GM23338 (cell line): ENCODE measurements around the gene TMEM37. TPM values are rescaled to one million over a fixed set of nuclear protein-coding genes. Genes with fewer than 3 reads are reported as not detected.

Source experiments
- ATAC-seq: fragments of 200-7000 bp; cut with Tn5 transposase; 3 replicates; pipeline ENCODE4 v1.9.1; 2020
- DNase-seq: peaks from one replicate; pipeline ENCODE4 v3.0.0-alpha.2; 2015; ENCODE audit warnings: low spot score
- H2AFZ ChIP-seq: fragments of 200-600 bp; sonication (generic); 2 replicates; pipeline ENCODE4 v1.8.0; 2016; ENCODE audit warnings: antibody characterized with exemption, mild to moderate bottlenecking, moderate library complexity
- H3F3A ChIP-seq: fragments of 200-600 bp; sonication (generic); replicated peaks from 2 replicates; pipeline ENCODE4 v1.8.0; 2017; ENCODE audit warnings: antibody characterized with exemption, mixed run types, low read depth
- H3K27ac ChIP-seq: fragments of 200-600 bp; sonication (generic); 2 replicates; pipeline ENCODE4 v1.6.1; 2016; ENCODE audit warnings: low read depth
- H3K27me3 ChIP-seq: fragments of 200-600 bp; sonication (generic); 2 replicates; pipeline ENCODE4 v1.8.0; 2016; ENCODE audit warnings: mild to moderate bottlenecking, mixed run types, moderate library complexity; ENCODE audit not compliant: insufficient read depth
- H3K36me3 ChIP-seq: fragments of 200-600 bp; sonication (generic); 2 replicates; pipeline ENCODE4 v1.8.0; 2016; ENCODE audit warnings: mild to moderate bottlenecking; ENCODE audit not compliant: insufficient read depth
- H3K4me1 ChIP-seq: fragments of 200-600 bp; sonication (generic); 2 replicates; pipeline ENCODE4 v1.8.0; 2016; ENCODE audit warnings: mild to moderate bottlenecking, moderate library complexity; ENCODE audit not compliant: insufficient read depth
- H3K4me2 ChIP-seq: fragments of 200-600 bp; sonication (generic); 2 replicates; pipeline ENCODE4 v1.7.1; 2017; ENCODE audit warnings: mixed run types
- H3K4me3 ChIP-seq: fragments of 200-600 bp; sonication (generic); 2 replicates; pipeline ENCODE4 v1.6.1; 2016; ENCODE audit warnings: mixed run types
- H3K79me2 ChIP-seq: fragments of 200-600 bp; sonication (generic); replicated peaks from 2 replicates; pipeline ENCODE4 v1.8.0; 2017; ENCODE audit warnings: mild to moderate bottlenecking; ENCODE audit not compliant: insufficient read depth
- H3K9me2 ChIP-seq: fragments of 200-600 bp; sonication (generic); 2 replicates; pipeline ENCODE4 v1.8.0; 2017; ENCODE audit not compliant: insufficient read depth
- H4K20me1 ChIP-seq: fragments of 200-600 bp; sonication (generic); replicated peaks from 2 replicates; pipeline ENCODE4 v1.8.0; 2017; ENCODE audit warnings: mild to moderate bottlenecking; ENCODE audit not compliant: insufficient read depth
- H3K27ac Mint-ChIP-seq: 2 replicates; pipeline ENCODE4 v1.8.0; 2020; ENCODE audit warnings: inconsistent platforms, mild to moderate bottlenecking, moderate library complexity, mixed read lengths
- H3K27me3 Mint-ChIP-seq: 3 replicates; pipeline ENCODE4 v1.8.0; 2022; ENCODE audit warnings: low read depth, mild to moderate bottlenecking, moderate library complexity, mixed read lengths, inconsistent platforms; ENCODE audit not compliant: insufficient read depth, poor library complexity
- H3K36me3 Mint-ChIP-seq: 3 replicates; pipeline ENCODE4 v1.8.0; 2021; ENCODE audit warnings: low read depth, mild to moderate bottlenecking, inconsistent platforms, moderate library complexity, mixed read lengths
- H3K4me1 Mint-ChIP-seq: 3 replicates; pipeline ENCODE4 v1.8.0; 2020; ENCODE audit warnings: mild to moderate bottlenecking, inconsistent platforms, mixed read lengths
- H3K4me3 Mint-ChIP-seq: 3 replicates; pipeline ENCODE4 v1.8.0; 2021; ENCODE audit warnings: moderate library complexity, mild to moderate bottlenecking, inconsistent platforms, mixed read lengths
- H3K9me3 Mint-ChIP-seq: 3 replicates; pipeline ENCODE4 v1.8.0; 2020; ENCODE audit warnings: moderate library complexity, mild to moderate bottlenecking, inconsistent platforms, mixed read lengths
- CREB1 ChIP-seq: fragments of 250-450 bp; sonication (Bioruptor Pico); IDR thresholded peaks from 2 replicates; pipeline ENCODE4 v1.5.0; 2020; ENCODE audit warnings: low read depth, mild to moderate bottlenecking, moderate library complexity
- EZH2 ChIP-seq: fragments of 200-600 bp; sonication (generic); IDR thresholded peaks from one replicate; pipeline ENCODE4 v1.8.0; 2017; ENCODE audit warnings: antibody characterized with exemption, mild to moderate bottlenecking, low read depth; ENCODE audit not compliant: unreplicated experiment
- EZH2phosphoT487 ChIP-seq: fragments of 200-600 bp; sonication (generic); IDR thresholded peaks from one replicate; pipeline ENCODE4 v1.8.1; 2018; ENCODE audit warnings: antibody characterized with exemption; ENCODE audit not compliant: unreplicated experiment
- JUNB ChIP-seq: IDR thresholded peaks from one replicate; pipeline ENCODE4 v1.6.1; 2016; ENCODE audit warnings: antibody characterized with exemption; ENCODE audit not compliant: unreplicated experiment
- NANOG ChIP-seq: IDR thresholded peaks from 2 replicates; pipeline ENCODE4 v1.6.1; 2016; ENCODE audit warnings: antibody characterized with exemption, borderline replicate concordance
- POLR2AphosphoS5 ChIP-seq: IDR thresholded peaks from 2 replicates; pipeline ENCODE4 v1.6.1; 2016; ENCODE audit warnings: antibody characterized with exemption, low read depth
- STAT1 ChIP-seq: IDR thresholded peaks from one replicate; pipeline ENCODE4 v1.6.1; 2016; ENCODE audit warnings: antibody characterized with exemption; ENCODE audit not compliant: unreplicated experiment
- ZNF114 ChIP-seq: fragments of 250-450 bp; sonication (Bioruptor Pico); IDR thresholded peaks from 2 replicates; pipeline ENCODE4 v1.5.0; 2020; ENCODE audit warnings: mild to moderate bottlenecking, moderate library complexity
- ZNF331 ChIP-seq: fragments of 250-450 bp; sonication (Bioruptor Pico); IDR thresholded peaks from 2 replicates; pipeline ENCODE4 v1.5.0; 2020; ENCODE audit warnings: low read depth, mild to moderate bottlenecking, moderate library complexity
- polyA plus RNA-seq: library from polyadenylated mRNA; unstranded; fragments of >200 nt; fragmentation: Nextera tagmentation; extraction: Ambion mirVana; gene quantifications from 2 replicates; pipeline ENCODE4 v1.2.1, GENCODE V29; 2016
- total RNA-seq: library from RNA; depleted of rRNA; stranded (reverse); fragments of >200 nt; shearing (Covaris generic); gene quantifications from 2 replicates; pipeline ENCODE4 v1.2.3, GENCODE V29; 2014
- TF ChIP-seq, protein P1 (sequence below): fragments of 250-450 bp; sonication (Bioruptor Pico); IDR thresholded peaks from 2 replicates; pipeline ENCODE4 v1.5.0; 2020; ENCODE audit warnings: mild to moderate bottlenecking, moderate library complexity
- TF ChIP-seq, protein P2 (sequence below): IDR thresholded peaks from 2 replicates; pipeline ENCODE4 v1.6.1; 2016; ENCODE audit warnings: antibody characterized with exemption
- TF ChIP-seq, protein P3 (sequence below): IDR thresholded peaks from one replicate; pipeline ENCODE4 v1.6.1; 2018; ENCODE audit warnings: antibody characterized with exemption; ENCODE audit not compliant: unreplicated experiment
- TF ChIP-seq, protein P4 (sequence below), 2 experiments: fragments of 200-600 bp in 1 of 2; sonication (generic) in 1 of 2; conservative IDR thresholded peaks; 2 replicates each; pipeline versions ENCODE4 v1.5.1 to v1.6.1; 2016 to 2017; ENCODE audit warnings: antibody characterized with exemption in 2 of 2, low read depth in 2 of 2, mild to moderate bottlenecking in 2 of 2, moderate library complexity in 1 of 2

TMEM37 gene
- total and polyA plus RNA-seq, 2 experiments from 2014 or later: 8.6 to 8.8 TPM

DNA sequence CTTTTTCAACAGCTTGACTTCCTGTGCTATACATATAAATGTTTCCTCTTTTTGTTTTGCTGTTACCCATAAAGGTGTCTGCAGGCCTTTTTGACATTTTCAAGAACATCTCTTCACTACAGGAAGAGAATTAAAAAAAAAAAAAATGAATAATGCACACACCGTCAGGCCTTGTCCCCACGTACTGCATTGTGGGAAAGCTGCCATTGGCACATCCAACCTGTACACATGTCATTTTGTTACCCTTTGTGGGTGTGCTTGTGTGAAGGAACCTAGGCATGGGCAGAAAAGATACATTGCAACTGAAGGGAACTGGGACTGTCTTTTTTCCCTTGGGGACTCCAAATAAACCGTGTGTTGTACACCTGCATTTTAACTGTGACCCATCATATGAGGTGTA is 16.8 kb upstream of the TMEM37 start:
- H3K4me1 ChIP-seq: no peaks in the 10 kb centered on the region

More for the DNA sequence above, 16.8 kb upstream of the TMEM37 start:
- Histone ChIP-seq H3K9me2 (no peaks in the 10 kb centered on the region), H3K36me3 (no peaks in the 10 kb centered on the region), H4K20me1 (no peaks in the 10 kb centered on the region), H3K4me3 (no peak overlapping the region), H3K27me3 (no peaks in the 10 kb centered on the region), H3F3A (no peaks in the 10 kb centered on the region), H3K4me2 (no peak overlapping the region), H3K79me2 (no peaks in the 10 kb centered on the region), H3K27ac (no peak overlapping the region), H2AFZ (no peak overlapping the region)
- Mint-ChIP-seq H3K27me3 (no peaks in the 10 kb centered on the region), H3K9me3 (peaks cover 8% of the 10 kb centered on the region), H3K4me1 (no peaks in the 10 kb centered on the region; the same call in 2 of the 3 replicates), H3K27ac (no peak overlapping the region), H3K4me3 (no peak overlapping the region), H3K36me3 (no peaks in the 10 kb centered on the region)
- TF ChIP-seq ZNF114 (CRISPR knock-in tag) (no peak), NANOG (no peak), POLR2AphosphoS5 (no peak), JUNB (no peak), ZNF331 (CRISPR knock-in tag) (no peak), EZH2 (no peak), CREB1 (CRISPR knock-in tag) (no peak), EZH2phosphoT487 (no peak), STAT1 (no peak)
- TF ChIP-seq, protein P1, sequence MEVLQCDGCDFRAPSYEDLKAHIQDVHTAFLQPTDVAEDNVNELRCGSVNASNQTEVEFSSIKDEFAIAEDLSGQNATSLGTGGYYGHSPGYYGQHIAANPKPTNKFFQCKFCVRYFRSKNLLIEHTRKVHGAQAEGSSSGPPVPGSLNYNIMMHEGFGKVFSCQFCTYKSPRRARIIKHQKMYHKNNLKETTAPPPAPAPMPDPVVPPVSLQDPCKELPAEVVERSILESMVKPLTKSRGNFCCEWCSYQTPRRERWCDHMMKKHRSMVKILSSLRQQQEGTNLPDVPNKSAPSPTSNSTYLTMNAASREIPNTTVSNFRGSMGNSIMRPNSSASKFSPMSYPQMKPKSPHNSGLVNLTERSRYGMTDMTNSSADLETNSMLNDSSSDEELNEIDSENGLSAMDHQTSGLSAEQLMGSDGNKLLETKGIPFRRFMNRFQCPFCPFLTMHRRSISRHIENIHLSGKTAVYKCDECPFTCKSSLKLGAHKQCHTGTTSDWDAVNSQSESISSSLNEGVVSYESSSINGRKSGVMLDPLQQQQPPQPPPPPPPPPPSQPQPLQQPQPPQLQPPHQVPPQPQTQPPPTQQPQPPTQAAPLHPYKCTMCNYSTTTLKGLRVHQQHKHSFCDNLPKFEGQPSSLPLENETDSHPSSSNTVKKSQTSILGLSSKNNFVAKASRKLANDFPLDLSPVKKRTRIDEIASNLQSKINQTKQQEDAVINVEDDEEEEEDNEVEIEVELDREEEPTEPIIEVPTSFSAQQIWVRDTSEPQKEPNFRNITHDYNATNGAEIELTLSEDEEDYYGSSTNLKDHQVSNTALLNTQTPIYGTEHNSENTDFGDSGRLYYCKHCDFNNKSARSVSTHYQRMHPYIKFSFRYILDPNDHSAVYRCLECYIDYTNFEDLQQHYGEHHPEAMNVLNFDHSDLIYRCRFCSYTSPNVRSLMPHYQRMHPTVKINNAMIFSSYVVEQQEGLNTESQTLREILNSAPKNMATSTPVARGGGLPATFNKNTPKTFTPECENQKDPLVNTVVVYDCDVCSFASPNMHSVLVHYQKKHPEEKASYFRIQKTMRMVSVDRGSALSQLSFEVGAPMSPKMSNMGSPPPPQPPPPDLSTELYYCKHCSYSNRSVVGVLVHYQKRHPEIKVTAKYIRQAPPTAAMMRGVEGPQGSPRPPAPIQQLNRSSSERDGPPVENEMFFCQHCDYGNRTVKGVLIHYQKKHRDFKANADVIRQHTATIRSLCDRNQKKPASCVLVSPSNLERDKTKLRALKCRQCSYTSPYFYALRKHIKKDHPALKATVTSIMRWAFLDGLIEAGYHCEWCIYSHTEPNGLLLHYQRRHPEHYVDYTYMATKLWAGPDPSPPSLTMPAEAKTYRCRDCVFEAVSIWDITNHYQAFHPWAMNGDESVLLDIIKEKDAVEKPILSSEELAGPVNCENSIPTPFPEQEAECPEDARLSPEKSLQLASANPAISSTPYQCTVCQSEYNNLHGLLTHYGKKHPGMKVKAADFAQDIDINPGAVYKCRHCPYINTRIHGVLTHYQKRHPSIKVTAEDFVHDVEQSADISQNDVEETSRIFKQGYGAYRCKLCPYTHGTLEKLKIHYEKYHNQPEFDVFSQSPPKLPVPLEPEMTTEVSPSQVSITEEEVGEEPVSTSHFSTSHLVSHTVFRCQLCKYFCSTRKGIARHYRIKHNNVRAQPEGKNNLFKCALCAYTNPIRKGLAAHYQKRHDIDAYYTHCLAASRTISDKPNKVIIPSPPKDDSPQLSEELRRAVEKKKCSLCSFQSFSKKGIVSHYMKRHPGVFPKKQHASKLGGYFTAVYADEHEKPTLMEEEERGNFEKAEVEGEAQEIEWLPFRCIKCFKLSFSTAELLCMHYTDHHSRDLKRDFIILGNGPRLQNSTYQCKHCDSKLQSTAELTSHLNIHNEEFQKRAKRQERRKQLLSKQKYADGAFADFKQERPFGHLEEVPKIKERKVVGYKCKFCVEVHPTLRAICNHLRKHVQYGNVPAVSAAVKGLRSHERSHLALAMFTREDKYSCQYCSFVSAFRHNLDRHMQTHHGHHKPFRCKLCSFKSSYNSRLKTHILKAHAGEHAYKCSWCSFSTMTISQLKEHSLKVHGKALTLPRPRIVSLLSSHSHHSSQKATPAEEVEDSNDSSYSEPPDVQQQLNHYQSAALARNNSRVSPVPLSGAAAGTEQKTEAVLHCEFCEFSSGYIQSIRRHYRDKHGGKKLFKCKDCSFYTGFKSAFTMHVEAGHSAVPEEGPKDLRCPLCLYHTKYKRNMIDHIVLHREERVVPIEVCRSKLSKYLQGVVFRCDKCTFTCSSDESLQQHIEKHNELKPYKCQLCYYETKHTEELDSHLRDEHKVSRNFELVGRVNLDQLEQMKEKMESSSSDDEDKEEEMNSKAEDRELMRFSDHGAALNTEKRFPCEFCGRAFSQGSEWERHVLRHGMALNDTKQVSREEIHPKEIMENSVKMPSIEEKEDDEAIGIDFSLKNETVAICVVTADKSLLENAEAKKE (CRISPR knock-in tag): no peak
- TF ChIP-seq, protein P2, sequence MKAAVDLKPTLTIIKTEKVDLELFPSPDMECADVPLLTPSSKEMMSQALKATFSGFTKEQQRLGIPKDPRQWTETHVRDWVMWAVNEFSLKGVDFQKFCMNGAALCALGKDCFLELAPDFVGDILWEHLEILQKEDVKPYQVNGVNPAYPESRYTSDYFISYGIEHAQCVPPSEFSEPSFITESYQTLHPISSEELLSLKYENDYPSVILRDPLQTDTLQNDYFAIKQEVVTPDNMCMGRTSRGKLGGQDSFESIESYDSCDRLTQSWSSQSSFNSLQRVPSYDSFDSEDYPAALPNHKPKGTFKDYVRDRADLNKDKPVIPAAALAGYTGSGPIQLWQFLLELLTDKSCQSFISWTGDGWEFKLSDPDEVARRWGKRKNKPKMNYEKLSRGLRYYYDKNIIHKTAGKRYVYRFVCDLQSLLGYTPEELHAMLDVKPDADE: no peak
- TF ChIP-seq, protein P3, sequence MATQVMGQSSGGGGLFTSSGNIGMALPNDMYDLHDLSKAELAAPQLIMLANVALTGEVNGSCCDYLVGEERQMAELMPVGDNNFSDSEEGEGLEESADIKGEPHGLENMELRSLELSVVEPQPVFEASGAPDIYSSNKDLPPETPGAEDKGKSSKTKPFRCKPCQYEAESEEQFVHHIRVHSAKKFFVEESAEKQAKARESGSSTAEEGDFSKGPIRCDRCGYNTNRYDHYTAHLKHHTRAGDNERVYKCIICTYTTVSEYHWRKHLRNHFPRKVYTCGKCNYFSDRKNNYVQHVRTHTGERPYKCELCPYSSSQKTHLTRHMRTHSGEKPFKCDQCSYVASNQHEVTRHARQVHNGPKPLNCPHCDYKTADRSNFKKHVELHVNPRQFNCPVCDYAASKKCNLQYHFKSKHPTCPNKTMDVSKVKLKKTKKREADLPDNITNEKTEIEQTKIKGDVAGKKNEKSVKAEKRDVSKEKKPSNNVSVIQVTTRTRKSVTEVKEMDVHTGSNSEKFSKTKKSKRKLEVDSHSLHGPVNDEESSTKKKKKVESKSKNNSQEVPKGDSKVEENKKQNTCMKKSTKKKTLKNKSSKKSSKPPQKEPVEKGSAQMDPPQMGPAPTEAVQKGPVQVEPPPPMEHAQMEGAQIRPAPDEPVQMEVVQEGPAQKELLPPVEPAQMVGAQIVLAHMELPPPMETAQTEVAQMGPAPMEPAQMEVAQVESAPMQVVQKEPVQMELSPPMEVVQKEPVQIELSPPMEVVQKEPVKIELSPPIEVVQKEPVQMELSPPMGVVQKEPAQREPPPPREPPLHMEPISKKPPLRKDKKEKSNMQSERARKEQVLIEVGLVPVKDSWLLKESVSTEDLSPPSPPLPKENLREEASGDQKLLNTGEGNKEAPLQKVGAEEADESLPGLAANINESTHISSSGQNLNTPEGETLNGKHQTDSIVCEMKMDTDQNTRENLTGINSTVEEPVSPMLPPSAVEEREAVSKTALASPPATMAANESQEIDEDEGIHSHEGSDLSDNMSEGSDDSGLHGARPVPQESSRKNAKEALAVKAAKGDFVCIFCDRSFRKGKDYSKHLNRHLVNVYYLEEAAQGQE: no peak
- TF ChIP-seq, protein P4, sequence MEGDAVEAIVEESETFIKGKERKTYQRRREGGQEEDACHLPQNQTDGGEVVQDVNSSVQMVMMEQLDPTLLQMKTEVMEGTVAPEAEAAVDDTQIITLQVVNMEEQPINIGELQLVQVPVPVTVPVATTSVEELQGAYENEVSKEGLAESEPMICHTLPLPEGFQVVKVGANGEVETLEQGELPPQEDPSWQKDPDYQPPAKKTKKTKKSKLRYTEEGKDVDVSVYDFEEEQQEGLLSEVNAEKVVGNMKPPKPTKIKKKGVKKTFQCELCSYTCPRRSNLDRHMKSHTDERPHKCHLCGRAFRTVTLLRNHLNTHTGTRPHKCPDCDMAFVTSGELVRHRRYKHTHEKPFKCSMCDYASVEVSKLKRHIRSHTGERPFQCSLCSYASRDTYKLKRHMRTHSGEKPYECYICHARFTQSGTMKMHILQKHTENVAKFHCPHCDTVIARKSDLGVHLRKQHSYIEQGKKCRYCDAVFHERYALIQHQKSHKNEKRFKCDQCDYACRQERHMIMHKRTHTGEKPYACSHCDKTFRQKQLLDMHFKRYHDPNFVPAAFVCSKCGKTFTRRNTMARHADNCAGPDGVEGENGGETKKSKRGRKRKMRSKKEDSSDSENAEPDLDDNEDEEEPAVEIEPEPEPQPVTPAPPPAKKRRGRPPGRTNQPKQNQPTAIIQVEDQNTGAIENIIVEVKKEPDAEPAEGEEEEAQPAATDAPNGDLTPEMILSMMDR (conservative IDR thresholded peaks at IDR 0.05; ENCODE audit: low read depth in 2 of 2): no peak
- ATAC-seq (no peak), DNase-seq (no peak)
